Measurements from ENCODE around the gene OTOA. TPM values are rescaled to one million over a fixed set of nuclear protein-coding genes. Genes with fewer than 3 reads are reported as not detected.
"Not testable (repeated sequence)": the region's sequence is repeated elsewhere in the genome, so short reads cannot be mapped to it uniquely, and the experiment has no call there.

The OTOA gene
- polyA plus RNA-seq (ENCODE audit: insufficient read length in 3 of 3), result under 1 TPM; 0.08 to 0.14 (median 0.12) TPM

GRCh38 chr16:21663889-21664647 lies at the start of gene OTOA:
OTOA (plus strand) TSS chr16:21663968; CDS start chr16:21678515, 14,547 bp downstream.
- DNase-seq (ENCODE audit: low read depth in 3 of 3, low spot score in 2 of 3), result no peak

- DNase-seq (ENCODE audit: low read depth in 3 of 3, low spot score in 2 of 3), result no peak
These were observed 48.9 kb upstream of the OTOA start for GRCh38 chr16:21614896-21615295.

- DNase-seq (ENCODE audit: low read depth in 3 of 3, low spot score in 2 of 3), result no peak
These were observed 46.2 kb upstream of the OTOA start for GRCh38 chr16:21617607-21618006.

GRCh38 chr16:21618281-21618680 lies 45.5 kb upstream of the OTOA start:
- no peak for DNase-seq (ENCODE audit: low read depth in 3 of 3, low spot score in 2 of 3)

- no peak for DNase-seq (ENCODE audit: low read depth in 3 of 3, low spot score in 2 of 3)
These were observed 43.9 kb upstream of the OTOA start for GRCh38 chr16:21619765-21620425.

GRCh38 chr16:21620592-21620991 lies 43.2 kb upstream of the OTOA start:
- DNase-seq (ENCODE audit: low read depth in 3 of 3, low spot score in 2 of 3), result no peak

- DNase-seq (ENCODE audit: low read depth in 3 of 3, low spot score in 2 of 3), result no peak
These were observed 41.2 kb upstream of the OTOA start for GRCh38 chr16:21622545-21622944.

GRCh38 chr16:21625026-21625425 lies 38.7 kb upstream of the OTOA start:
- no peak for DNase-seq (ENCODE audit: low read depth in 3 of 3, low spot score in 2 of 3)

GRCh38 chr16:21626659-21627277 lies 37.0 kb upstream of the OTOA start:
- no peak for DNase-seq (ENCODE audit: low read depth in 3 of 3, low spot score in 2 of 3)

- DNase-seq (ENCODE audit: low read depth in 3 of 3, low spot score in 2 of 3), result no peak
These were observed 35.5 kb upstream of the OTOA start for GRCh38 chr16:21628121-21628726.

GRCh38 chr16:21628772-21629171 lies 35.0 kb upstream of the OTOA start:
- DNase-seq (ENCODE audit: low read depth in 3 of 3, low spot score in 2 of 3), result no peak

- DNase-seq (ENCODE audit: low read depth in 3 of 3, low spot score in 2 of 3), result not testable (repeated sequence)
These were observed 33.9 kb upstream of the OTOA start for GRCh38 chr16:21629616-21630539.

- DNase-seq (ENCODE audit: low read depth in 3 of 3, low spot score in 2 of 3), result not testable (repeated sequence)
These were observed 32.9 kb upstream of the OTOA start for GRCh38 chr16:21630866-21631265.

GRCh38 chr16:21631376-21631775 lies 32.4 kb upstream of the OTOA start:
- not testable (repeated sequence) for DNase-seq (ENCODE audit: low read depth in 3 of 3, low spot score in 2 of 3)

GRCh38 chr16:21631951-21632575 lies 31.7 kb upstream of the OTOA start:
- DNase-seq (ENCODE audit: low read depth in 3 of 3, low spot score in 2 of 3), result not testable (repeated sequence)

GRCh38 chr16:21634216-21634615 lies 29.6 kb upstream of the OTOA start:
- DNase-seq (ENCODE audit: low read depth in 3 of 3, low spot score in 2 of 3), result no peak

- not testable (repeated sequence) for DNase-seq (ENCODE audit: low read depth in 3 of 3, low spot score in 2 of 3)
These were observed 28.1 kb upstream of the OTOA start for GRCh38 chr16:21635694-21636093.

GRCh38 chr16:21637032-21637968 lies 26.5 kb upstream of the OTOA start:
- no peak for DNase-seq (ENCODE audit: low read depth in 3 of 3, low spot score in 2 of 3)

GRCh38 chr16:21638573-21638975 lies 25.2 kb upstream of the OTOA start:
- DNase-seq (ENCODE audit: low read depth in 3 of 3, low spot score in 2 of 3), result no peak
